K562 (cell line): ENCODE measurements around the gene LRRC4C. TPM values are rescaled to one million over a fixed set of nuclear protein-coding genes. Genes with fewer than 3 reads are reported as not detected.

ENCODE experiments used
- ATAC-seq: fragments of 200-7000 bp; cut with Tn5 transposase; 3 replicates; pipeline ENCODE4 v1.9.1; 2020; ENCODE audit warnings: moderate library complexity
- BruUV-seq: library from RNA; stranded (reverse); fragments of 400-500 nt; replicated peaks from 2 replicates; lab custom pipeline; 2021; lab: Mats Ljungman, UMichigan
- CTCF ChIA-PET: fragments of 300-600 bp; formaldehyde crosslinking; extraction: SDS; loops from one replicate; lab custom pipeline; 2021; ENCODE audit warnings: low intra/inter-chr PET ratio; lab: Yijun Ruan, JAX
- POLR2A ChIA-PET: fragments of 300-600, 350-650 bp; sonication (Branson Sonifier 250); formaldehyde crosslinking; extraction: SDS; loops from one replicate; lab custom pipeline; 2021; ENCODE audit warnings: antibody characterized with exemption, inconsistent platforms; lab: Yijun Ruan, JAX
- DNase-seq, 4 experiments: peaks; one replicate each; pipeline versions ENCODE4 v3.0.0 to v3.0.0-alpha.2; 2011 to 2018; ENCODE audit warnings: low spot score in 3 of 4, mixed read lengths in 3 of 4; ENCODE audit errors: extremely low read depth in 1 of 4
- FAIRE-seq: peaks from 2 replicates; lab custom pipeline; 2011; peaks lifted over from hg19 to GRCh38; lab: Jason Lieb, UNC
- H2AFZ ChIP-seq: 2 replicates; pipeline ENCODE4 v1.6.0; 2011; ENCODE audit warnings: low read depth, low read length, control low read depth, inconsistent platforms
- H3K27ac ChIP-seq: fragments of 200-600 bp; 3 replicates; pipeline ENCODE4 v1.8.0; 2011; ENCODE audit warnings: low read depth, mild to moderate bottlenecking, control low read depth, inconsistent platforms, low read length, moderate library complexity, mixed read lengths; ENCODE audit errors: extremely low read depth
- H3K27me3 ChIP-seq, 2 experiments: fragments of 300-600 bp in 1 of 2; 2 replicates in 1 of 2; 3 replicates in 1 of 2; pipeline versions ENCODE4 v1.6.0 to v1.8.0; 2011; ENCODE audit warnings: inconsistent platforms in 2 of 2, low read length in 2 of 2, mild to moderate bottlenecking in 1 of 2, mixed read lengths in 1 of 2, moderate library complexity in 1 of 2; ENCODE audit not compliant: control insufficient read depth in 2 of 2, insufficient read depth in 2 of 2
- H3K36me3 ChIP-seq: fragments of 300-600 bp; 3 replicates; pipeline ENCODE4 v1.8.0; 2011; ENCODE audit warnings: mild to moderate bottlenecking, low read length, inconsistent platforms; ENCODE audit not compliant: control insufficient read depth, insufficient read depth
- H3K4me1 ChIP-seq, 2 experiments: fragments of 200-600 bp in 1 of 2; replicated peaks in 1 of 2; 2 replicates in 1 of 2; 3 replicates in 1 of 2; pipeline versions ENCODE4 v1.5.1 to v1.8.0; 2011; ENCODE audit warnings: inconsistent platforms in 2 of 2, low read length in 2 of 2, mild to moderate bottlenecking in 1 of 2, mixed read lengths in 1 of 2, moderate library complexity in 1 of 2; ENCODE audit not compliant: control insufficient read depth in 2 of 2, insufficient read depth in 2 of 2
- H3K4me2 ChIP-seq: 2 replicates; pipeline ENCODE4 v1.6.1; 2011; ENCODE audit warnings: low read length, control low read depth, inconsistent platforms, mixed read lengths; ENCODE audit not compliant: insufficient read depth
- H3K4me3 ChIP-seq: fragments of 200-600 bp; sonication (generic), shearing (Covaris generic); 2 replicates; pipeline ENCODE4 v1.5.1; 2016; ENCODE audit warnings: control low read depth, inconsistent platforms
- H3K79me2 ChIP-seq: fragments of 200-600 bp; 3 replicates; pipeline ENCODE4 v1.8.0; 2011; ENCODE audit warnings: low read length, inconsistent platforms; ENCODE audit not compliant: control insufficient read depth, insufficient read depth
- H3K9ac ChIP-seq, 2 experiments: 2 replicates each; pipeline versions ENCODE4 v1.6.0 to v1.6.1; 2011; ENCODE audit warnings: low read depth in 2 of 2, low read length in 2 of 2, control low read depth in 1 of 2, inconsistent platforms in 1 of 2, mild to moderate bottlenecking in 1 of 2, mixed read lengths in 1 of 2; ENCODE audit not compliant: insufficient read depth in 1 of 2
- H3K9me1 ChIP-seq: one replicate; pipeline ENCODE4 v1.6.0; 2011; ENCODE audit warnings: inconsistent platforms, mild to moderate bottlenecking, low read length, moderate library complexity; ENCODE audit not compliant: control insufficient read depth, insufficient read depth
- H3K9me3 ChIP-seq: replicated peaks from 2 replicates; pipeline ENCODE4 v1.5.1; 2011; ENCODE audit warnings: low read depth, low read length, inconsistent platforms; ENCODE audit not compliant: control insufficient read depth, insufficient read depth
- H4K20me1 ChIP-seq: replicated peaks from 2 replicates; pipeline ENCODE4 v1.6.1; 2011; ENCODE audit warnings: low read length, inconsistent platforms, mixed read lengths; ENCODE audit not compliant: control insufficient read depth, insufficient read depth
- BHLHE40 ChIP-seq: IDR thresholded peaks from 2 replicates; pipeline ENCODE4 v1.6.1; 2011; ENCODE audit warnings: low read length, improper control_type of control experiment
- BRF1 ChIP-seq: IDR thresholded peaks from 3 replicates; pipeline ENCODE4 v1.6.1; 2011; ENCODE audit warnings: borderline replicate concordance, mild to moderate bottlenecking; ENCODE audit not compliant: insufficient read length; ENCODE audit errors: extremely low read depth
- DIDO1 ChIP-seq: fragments of 450-650 bp; IDR thresholded peaks from 2 replicates; pipeline ENCODE4 v1.6.1; 2016; ENCODE audit warnings: low read depth, missing biosample characterization, missing genetic modification characterization
- FOXP1 ChIP-seq: sonication (generic); formaldehyde crosslinking; IDR thresholded peaks from 2 replicates; pipeline ENCODE4 v1.8.0; 2022; ENCODE audit warnings: mild to moderate bottlenecking, missing genetic modification reagents
- GATAD2B ChIP-seq: fragments of 450-650 bp; IDR thresholded peaks from 2 replicates; pipeline ENCODE4 v1.6.1; 2017; ENCODE audit warnings: mild to moderate bottlenecking, borderline replicate concordance
- NBN ChIP-seq: fragments of 450-650 bp; IDR thresholded peaks from 2 replicates; pipeline ENCODE4 v1.6.1; 2016; ENCODE audit warnings: low read depth, mild to moderate bottlenecking
- SIRT6 ChIP-seq: IDR thresholded peaks from one replicate; pipeline ENCODE4 v1.6.1; 2012; ENCODE audit warnings: low read depth, mild to moderate bottlenecking, control low read depth, inconsistent platforms, low read length, moderate library complexity
- WGBS: fragments of 100-300 bp; shearing (Covaris generic); methylation state at CpG from one replicate; pipeline ENCODE4 v1.1.6; 2016; ENCODE audit warnings: low coverage, mixed read lengths; ENCODE audit not compliant: insufficient coverage; ENCODE audit errors: missing lambda C conversion rate; 5-methylcytosine and 5-hydroxymethylcytosine counted together
- in situ Hi-C: fragments of 300-500 bp; cut with MboI; formaldehyde crosslinking; loops from 4 replicates; pipeline ENCODE4 v1.15.0; 2018; ENCODE audit warnings: inconsistent platforms, mixed read lengths
- intact Hi-C: fragments of 100-400 bp; cut with micrococcal nuclease; formaldehyde crosslinking; loops from 2 replicates; pipeline ENCODE4 v1.14.2; 2022
- polyA plus RNA-seq, 8 experiments: library from polyadenylated mRNA; depleted of rRNA in 4 of 8; stranded (reverse) in 5 of 8; unstranded in 3 of 8; fragments of >200 nt; fragmentation: Nextera tagmentation in 2 of 8; fragmentation: Illumina TruSeq in 1 of 8; extraction: Ambion mirVana in 2 of 8; extraction: Trizol in 1 of 8; gene quantifications; 2 replicates each; pipeline versions ENCODE4 v1.2.1 to v1.2.3, GENCODE V29; 2011 to 2014; ENCODE audit warnings: inconsistent platforms in 1 of 8, missing spikeins in 1 of 8
- total RNA-seq, 7 experiments: library from RNA; depleted of rRNA in 6 of 7; stranded (reverse); fragments of >200 nt in 6 of 7; fragmentation: Illumina TruSeq in 2 of 7; extraction: Trizol in 2 of 7; gene quantifications; 2 replicates each; pipeline versions ENCODE4 v1.2.1 to v1.2.3, GENCODE V29; 2011 to 2021; ENCODE audit warnings: low replicate concordance in 1 of 7

The LRRC4C gene
- total and polyA plus RNA-seq, 9 of the 15 experiments (the other 6 are each of a cell fraction or from before 2014, with no cell fraction given): not detected

DNA sequence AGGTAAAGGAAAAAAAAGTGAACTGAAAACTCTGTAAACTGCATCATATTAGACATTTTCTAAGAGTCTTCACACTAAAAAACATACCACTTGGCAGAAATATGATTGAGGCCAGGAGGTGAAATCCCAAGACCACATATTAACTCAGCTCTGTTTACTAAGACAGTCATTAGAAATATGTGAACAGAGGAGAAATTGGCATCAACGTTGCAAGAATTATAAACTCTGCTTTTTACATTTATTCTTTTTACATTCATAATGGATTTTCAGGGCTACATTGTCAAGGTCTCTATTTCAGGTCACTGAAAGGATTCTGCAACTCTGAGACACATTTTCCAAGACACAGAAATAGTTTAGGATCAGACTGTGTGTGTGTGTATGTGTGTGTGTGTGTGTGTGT is 1364.0 kb downstream of the LRRC4C start (continued):
- TF ChIP-seq BHLHE40: no peak
- TF ChIP-seq, all 486 proteins: peak for 0

DNA sequence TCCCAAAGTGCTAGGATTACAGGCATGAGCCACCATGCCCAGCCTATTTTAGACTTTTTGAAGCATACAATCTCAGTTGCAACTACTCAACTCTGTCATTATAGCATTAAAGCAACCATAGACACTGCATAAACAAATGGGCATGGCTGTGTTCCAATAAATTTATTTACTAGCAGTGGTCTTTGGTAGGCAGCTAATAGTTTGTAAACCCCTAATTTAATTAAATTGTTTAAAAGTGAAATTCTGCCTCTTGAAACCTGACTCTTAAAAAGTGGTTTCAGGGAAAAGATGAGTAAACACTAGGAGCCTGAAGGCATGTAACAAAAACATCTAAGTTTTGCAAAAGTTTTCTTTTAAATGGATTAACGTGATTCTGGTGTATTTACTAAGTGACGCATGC is 1364.5 kb downstream of the LRRC4C start:
- DNase-seq (no peak), ATAC-seq (no peak), FAIRE-seq (no peak)
- intact Hi-C loops (no loop called here), in situ Hi-C loops (no loop called here)
- H3K36me3 ChIP-seq: no peaks in the 10 kb centered on the region
- TF ChIP-seq SIRT6: no peak
- TF ChIP-seq FOXP1 (CRISPR knock-in tag): no peak
- no peak for TF ChIP-seq GATAD2B
- no peak for TF ChIP-seq DIDO1
- no peak for TF ChIP-seq BRF1
- no peak for TF ChIP-seq NBN
- BruUV-seq: no TSS peak
- H3K9ac ChIP-seq: no peak overlapping the region
- H3K4me2 ChIP-seq: no peak overlapping the region
- H3K9me3 ChIP-seq: no peaks in the 10 kb centered on the region
- H3K27ac ChIP-seq: no peak overlapping the region
- no peaks in the 10 kb centered on the region for H3K4me1 ChIP-seq
- H3K9me1 ChIP-seq: no peaks in the 10 kb centered on the region
- H3K79me2 ChIP-seq: no peaks in the 10 kb centered on the region
- no peaks in the 10 kb centered on the region for H4K20me1 ChIP-seq
- ChIA-PET CTCF (no interaction called here), POLR2A (no interaction called here)
- 8% methylated on average over 2 of the region's 2 CpGs for whole genome bisulfite sequencing
- no peak overlapping the region for H3K4me3 ChIP-seq
- H3K27me3 ChIP-seq: no peaks in the 10 kb centered on the region
- no peak overlapping the region for H2AFZ ChIP-seq
